Naive B cell (primary cell): ENCODE data around the gene OTULIN. TPM values are rescaled to one million over a fixed set of nuclear protein-coding genes. Genes with fewer than 3 reads are reported as not detected.
A peak's percentile ranks its signal among the peaks of the same experiment; 100 is the strongest.

Source experiments
- ATAC-seq, 2 donors: fragments of 150-1000 bp; cut with Tn5 transposase; 2 replicates each; pipeline ENCODE4 v1.10.0; 2021; ENCODE audit warnings: low read depth in 2 of 2, mild to moderate bottlenecking in 2 of 2, moderate library complexity in 2 of 2
- DNase-seq: peaks from one replicate; pipeline ENCODE4 v3.0.0; 2022
- H3K27ac Mint-ChIP-seq, 6 donors: one replicate each; pipeline ENCODE4 v1.8.0; 2020 to 2022; ENCODE audit warnings: mild to moderate bottlenecking in 6 of 6, mixed read lengths in 6 of 6, moderate library complexity in 5 of 6, inconsistent platforms in 2 of 6
- H3K27me3 Mint-ChIP-seq, 3 donors: one replicate each; pipeline ENCODE4 v1.8.0; 2021 to 2022; ENCODE audit warnings: mixed read lengths in 3 of 3, mild to moderate bottlenecking in 1 of 3
- H3K36me3 Mint-ChIP-seq, 2 donors: one replicate each; pipeline ENCODE4 v1.8.0; 2020 to 2022; ENCODE audit warnings: mixed read lengths in 2 of 2, inconsistent platforms in 1 of 2, mild to moderate bottlenecking in 1 of 2
- H3K4me1 Mint-ChIP-seq, 3 donors: one replicate each; pipeline ENCODE4 v1.8.0; 2020 to 2022; ENCODE audit warnings: mixed read lengths in 3 of 3, inconsistent platforms in 1 of 3, mild to moderate bottlenecking in 1 of 3, moderate library complexity in 1 of 3
- H3K4me3 Mint-ChIP-seq, 8 donors: one replicate each; pipeline ENCODE4 v1.8.0; 2020 to 2022; ENCODE audit warnings: mild to moderate bottlenecking in 8 of 8, mixed read lengths in 8 of 8, moderate library complexity in 8 of 8, inconsistent platforms in 2 of 8
- H3K9me3 Mint-ChIP-seq, 7 donors: one replicate each; pipeline ENCODE4 v1.8.0; 2020 to 2022; ENCODE audit warnings: mixed read lengths in 7 of 7, mild to moderate bottlenecking in 5 of 7, inconsistent platforms in 2 of 7, moderate library complexity in 1 of 7
- polyA plus RNA-seq, 6 donors: library from polyadenylated mRNA; unstranded; fragments of 300-500 nt; fragmentation: Illumina TruSeq; gene quantifications; one replicate each; pipeline ENCODE4 v1.2.3, GENCODE V29; 2021; ENCODE audit warnings: low read depth in 6 of 6

The OTULIN gene
- polyA plus RNA-seq, 6 donors from 2014 or later = 9.4 to 27.8 (median 19.1) TPM

- H3K36me3 Mint-ChIP-seq = peaks cover 16 to 19% of the 10 kb centered on the region in 2 donors
- no peaks in the 10 kb centered on the region for H3K9me3 Mint-ChIP-seq
- no peak for ATAC-seq
- DNase-seq = no peak
- H3K4me3 Mint-ChIP-seq = no peak overlapping the region
- no peaks in the 10 kb centered on the region for H3K4me1 Mint-ChIP-seq
- H3K27me3 Mint-ChIP-seq = no peaks in the 10 kb centered on the region
- H3K27ac Mint-ChIP-seq = no peak overlapping the region
Observed at GRCh38 chr5:14733661-14734060, 69.1 kb downstream of the OTULIN start.

GRCh38 chr5:14734396-14734795 is 69.9 kb downstream of the OTULIN start:
- Mint-ChIP-seq H3K36me3 (peaks cover 19 to 20% of the 10 kb centered on the region in 2 donors), H3K4me1 (no peaks in the 10 kb centered on the region), H3K9me3 (no peaks in the 10 kb centered on the region), H3K4me3 (no peak overlapping the region), H3K27ac (peak overlapping the region in 1 of 6 donors; percentile 49), H3K27me3 (no peaks in the 10 kb centered on the region)
- ATAC-seq (no peak), DNase-seq (no peak)

GRCh38 chr5:14735944-14736343 is 71.4 kb downstream of the OTULIN start:
- no peaks in the 10 kb centered on the region for H3K4me1 Mint-ChIP-seq
- H3K27ac Mint-ChIP-seq = peak overlapping the region in 1 of 6 donors; percentile 15

GRCh38 chr5:14737291-14737690 is 72.8 kb downstream of the OTULIN start:
- Mint-ChIP-seq H3K4me1 (no peaks in the 10 kb centered on the region), H3K4me3 (no peak overlapping the region), H3K36me3 (peaks cover 33 to 34% of the 10 kb centered on the region in 2 donors), H3K27me3 (no peaks in the 10 kb centered on the region), H3K27ac (no peak overlapping the region), H3K9me3 (no peaks in the 10 kb centered on the region)
- no peak for ATAC-seq
- DNase-seq = no peak

More at GRCh38 chr5:14735944-14736343, 71.4 kb downstream of the OTULIN start:
- Mint-ChIP-seq H3K36me3 (peaks cover 20 to 25% of the 10 kb centered on the region in 2 donors), H3K9me3 (no peaks in the 10 kb centered on the region), H3K4me3 (no peak overlapping the region), H3K27me3 (no peaks in the 10 kb centered on the region)
- ATAC-seq (no peak), DNase-seq (no peak)

- Mint-ChIP-seq H3K36me3 (peaks cover 34 to 39% of the 10 kb centered on the region in 2 donors), H3K27ac (peak overlapping the region in 1 of 6 donors; percentile 42), H3K27me3 (no peaks in the 10 kb centered on the region), H3K4me1 (no peaks in the 10 kb centered on the region), H3K4me3 (no peak overlapping the region), H3K9me3 (no peaks in the 10 kb centered on the region)
- no peak for DNase-seq
- no peak for ATAC-seq
Observed at GRCh38 chr5:14738050-14738449, 73.5 kb downstream of the OTULIN start.

GRCh38 chr5:14739538-14739937 is 75.0 kb downstream of the OTULIN start:
- peaks cover 33 to 36% of the 10 kb centered on the region in 2 donors for H3K36me3 Mint-ChIP-seq
- no peaks in the 10 kb centered on the region for H3K27me3 Mint-ChIP-seq
- H3K27ac Mint-ChIP-seq = no peak overlapping the region
- no peak for DNase-seq
- no peak for ATAC-seq
- H3K4me1 Mint-ChIP-seq = peaks cover 5 to 6% (median 6%) of the 10 kb centered on the region in 3 donors
- no peaks in the 10 kb centered on the region for H3K9me3 Mint-ChIP-seq
- H3K4me3 Mint-ChIP-seq = no peak overlapping the region

GRCh38 chr5:14739981-14740380 is 75.5 kb downstream of the OTULIN start:
- DNase-seq (no peak), ATAC-seq (no peak)
- Mint-ChIP-seq H3K27me3 (no peaks in the 10 kb centered on the region), H3K27ac (no peak overlapping the region), H3K36me3 (peaks cover 28 to 34% of the 10 kb centered on the region in 2 donors), H3K4me3 (no peak overlapping the region), H3K4me1 (peaks cover 7 to 11% (median 9%) of the 10 kb centered on the region in 3 donors), H3K9me3 (no peaks in the 10 kb centered on the region)

GRCh38 chr5:14741131-14741530 is 76.6 kb downstream of the OTULIN start:
- Mint-ChIP-seq H3K27ac (peak overlapping the region in 1 of 6 donors; percentile 7), H3K27me3 (no peaks in the 10 kb centered on the region), H3K9me3 (no peaks in the 10 kb centered on the region), H3K4me3 (no peak overlapping the region), H3K36me3 (peaks cover 31 to 33% of the 10 kb centered on the region in 2 donors), H3K4me1 (peaks cover 16 to 22% (median 20%) of the 10 kb centered on the region in 3 donors)
- no peak for DNase-seq
- no peak for ATAC-seq

- no peak for ATAC-seq
- Mint-ChIP-seq H3K27ac (peak overlapping the region in 2 of 6 donors; percentile 66 to 68), H3K4me1 (peaks cover 18 to 23% (median 22%) of the 10 kb centered on the region in 3 donors), H3K9me3 (no peaks in the 10 kb centered on the region), H3K36me3 (peaks cover 26 to 31% of the 10 kb centered on the region in 2 donors), H3K4me3 (no peak overlapping the region), H3K27me3 (no peaks in the 10 kb centered on the region)
- DNase-seq = no peak
Observed at GRCh38 chr5:14741801-14742440, 77.4 kb downstream of the OTULIN start.

GRCh38 chr5:14742498-14742897 is 78.0 kb downstream of the OTULIN start:
- no peaks in the 10 kb centered on the region for H3K27me3 Mint-ChIP-seq
- H3K27ac Mint-ChIP-seq = peak overlapping the region in 2 of 6 donors; percentile 21 to 68
- H3K36me3 Mint-ChIP-seq = peaks cover 26 to 31% of the 10 kb centered on the region in 2 donors
- H3K4me3 Mint-ChIP-seq = no peak overlapping the region
- ATAC-seq (no peak), DNase-seq (no peak)
- peaks cover 18 to 23% (median 22%) of the 10 kb centered on the region in 3 donors for H3K4me1 Mint-ChIP-seq
- no peaks in the 10 kb centered on the region for H3K9me3 Mint-ChIP-seq

GRCh38 chr5:14743601-14744295 is 79.2 kb downstream of the OTULIN start:
- H3K27me3 Mint-ChIP-seq = no peaks in the 10 kb centered on the region
- H3K4me1 Mint-ChIP-seq = peaks cover 18 to 23% (median 22%) of the 10 kb centered on the region in 3 donors
- peaks cover 22 to 26% of the 10 kb centered on the region in 2 donors for H3K36me3 Mint-ChIP-seq
- no peaks in the 10 kb centered on the region for H3K9me3 Mint-ChIP-seq
- H3K4me3 Mint-ChIP-seq = peak overlapping the region in 5 of 8 donors; percentile 29 to 77 (median 55)
- peak overlapping the region in 4 of 6 donors; percentile 4 to 96 (median 86) for H3K27ac Mint-ChIP-seq
- ATAC-seq (no peak), DNase-seq (no peak)

GRCh38 chr5:14744296-14745187 is 80.0 kb downstream of the OTULIN start:
- DNase-seq (no peak), ATAC-seq (peak; percentile 42 to 60)
- H3K27ac Mint-ChIP-seq = peak overlapping the region; percentile 79 to 96 (median 85)
- peaks cover 24 to 26% of the 10 kb centered on the region in 2 donors for H3K36me3 Mint-ChIP-seq
- no peaks in the 10 kb centered on the region for H3K27me3 Mint-ChIP-seq
- no peaks in the 10 kb centered on the region for H3K9me3 Mint-ChIP-seq
- H3K4me3 Mint-ChIP-seq = peak overlapping the region in 6 of 8 donors; percentile 50 to 77 (median 68)
- peaks cover 18 to 28% (median 22%) of the 10 kb centered on the region in 3 donors for H3K4me1 Mint-ChIP-seq

GRCh38 chr5:14745188-14745563 is 80.7 kb downstream of the OTULIN start:
- ATAC-seq (no peak), DNase-seq (no peak)
- Mint-ChIP-seq H3K36me3 (peaks cover 26 to 28% of the 10 kb centered on the region in 2 donors), H3K27ac (peak overlapping the region; percentile 42 to 84 (median 80)), H3K27me3 (no peaks in the 10 kb centered on the region), H3K4me3 (peak overlapping the region in 6 of 8 donors; percentile 32 to 68 (median 46)), H3K9me3 (no peaks in the 10 kb centered on the region), H3K4me1 (peaks cover 18 to 28% (median 22%) of the 10 kb centered on the region in 3 donors)
